Endodermal cell (in vitro differentiated cells): ENCODE measurements around the gene OCEL1. TPM values are rescaled to one million over a fixed set of nuclear protein-coding genes. Genes with fewer than 3 reads are reported as not detected.

ENCODE experiments used
- DNase-seq: peaks from one replicate; pipeline ENCODE4 v3.0.0-alpha.2; 2017
- H3K27ac ChIP-seq: 2 replicates; pipeline ENCODE4 v1.5.1; 2013; ENCODE audit warnings: mild to moderate bottlenecking, low read depth, low read length, moderate library complexity
- H3K27me3 ChIP-seq: 2 replicates; pipeline ENCODE4 v1.6.1; 2013; ENCODE audit warnings: mild to moderate bottlenecking, low read length, moderate library complexity; ENCODE audit not compliant: insufficient read depth, control insufficient read depth, poor library complexity, severe bottlenecking
- H3K36me3 ChIP-seq: 2 replicates; pipeline ENCODE4 v1.7.0; 2013; ENCODE audit warnings: mild to moderate bottlenecking, low read length, moderate library complexity; ENCODE audit not compliant: control insufficient read depth, insufficient read depth
- H3K4me1 ChIP-seq: one replicate; pipeline ENCODE4 v1.7.0; 2013; ENCODE audit warnings: low read length; ENCODE audit not compliant: control insufficient read depth, insufficient read depth
- H3K4me3 ChIP-seq: 2 replicates; pipeline ENCODE4 v1.5.1; 2013; ENCODE audit warnings: mild to moderate bottlenecking, low read length, moderate library complexity
- H3K9ac ChIP-seq: 2 replicates; pipeline ENCODE4 v1.6.1; 2013; ENCODE audit warnings: mild to moderate bottlenecking, low read length, moderate library complexity; ENCODE audit not compliant: poor library complexity, severe bottlenecking; ENCODE audit errors: extremely low read depth
- H3K9me3 ChIP-seq: 2 replicates; pipeline ENCODE4 v1.6.1; 2013; ENCODE audit warnings: mild to moderate bottlenecking, low read length, moderate library complexity; ENCODE audit not compliant: control insufficient read depth
- H3K27ac Mint-ChIP-seq: 2 replicates; pipeline ENCODE4 v1.8.0; 2020; ENCODE audit warnings: mixed read lengths
- H3K27me3 Mint-ChIP-seq: 2 replicates; pipeline ENCODE4 v1.8.0; 2021; ENCODE audit warnings: mild to moderate bottlenecking, mixed read lengths; ENCODE audit not compliant: insufficient read depth
- H3K36me3 Mint-ChIP-seq: 2 replicates; pipeline ENCODE4 v1.8.0; 2020; ENCODE audit warnings: low read depth, mixed read lengths
- H3K4me1 Mint-ChIP-seq: 2 replicates; pipeline ENCODE4 v1.8.0; 2020; ENCODE audit warnings: mixed read lengths
- H3K4me3 Mint-ChIP-seq: 2 replicates; pipeline ENCODE4 v1.8.0; 2020; ENCODE audit warnings: mild to moderate bottlenecking, moderate library complexity, mixed read lengths
- H3K9me3 Mint-ChIP-seq: 2 replicates; pipeline ENCODE4 v1.8.0; 2020; ENCODE audit warnings: mild to moderate bottlenecking, mixed read lengths
- CTCF ChIP-seq: fragments of 200-600 bp; sonication (generic); conservative IDR thresholded peaks from 2 replicates; pipeline ENCODE4 v1.5.0; 2021; ENCODE audit warnings: antibody characterized with exemption, mild to moderate bottlenecking
- WGBS, 2 experiments: methylation state at CpG; one replicate each; pipeline versions ENCODE4 v1.1.5 to v1.1.7; 2013; ENCODE audit warnings: missing lambda C conversion rate in 2 of 2, mixed read lengths in 1 of 2; ENCODE audit not compliant: insufficient coverage in 1 of 2, insufficient read length in 1 of 2; 5-methylcytosine and 5-hydroxymethylcytosine counted together
- total RNA-seq, 2 donors: library from RNA; stranded (reverse); fragmentation: NEBNext Ultra II Directional in 1 of 2; extraction: Animal tissue kit (Norgen Biotek cat#: 25700) in 1 of 2; gene quantifications; 2 replicates in 1 of 2; 3 replicates in 1 of 2; pipeline ENCODE4 v1.2.1, GENCODE V29; 2021

OCEL1 gene
- total RNA-seq, 2 donors from 2014 or later: 23.1 to 29.1 TPM

- no peak overlapping the region for H3K27ac ChIP-seq
- no peak overlapping the region for H3K9ac ChIP-seq
- H3K4me3 Mint-ChIP-seq: no peak overlapping the region
- no peaks in the 10 kb centered on the region for H3K9me3 ChIP-seq
- DNase-seq: no peak
- H3K36me3 ChIP-seq: peaks cover 51% of the 10 kb centered on the region
- 96% methylated on average over 11 to 13 of the region's 13 CpGs for WGBS, 2 experiments
- H3K36me3 Mint-ChIP-seq: peaks cover 29% of the 10 kb centered on the region
- H3K4me1 ChIP-seq: peaks cover 4% of the 10 kb centered on the region
- TF ChIP-seq CTCF: no peak
- no peaks in the 10 kb centered on the region for H3K9me3 Mint-ChIP-seq
- no peak overlapping the region for H3K27ac Mint-ChIP-seq
- no peaks in the 10 kb centered on the region for H3K27me3 ChIP-seq
- H3K4me1 Mint-ChIP-seq: peaks cover 15% of the 10 kb centered on the region
- H3K27me3 Mint-ChIP-seq: no peaks in the 10 kb centered on the region
- H3K4me3 ChIP-seq: no peak overlapping the region
Observed at GRCh38 chr19:17237747-17238706, 12.0 kb downstream of the OCEL1 start.

- DNase-seq: peak; percentile 40
- Histone ChIP-seq H3K9ac (no peak overlapping the region), H3K9me3 (no peaks in the 10 kb centered on the region), H3K27ac (no peak overlapping the region), H3K4me1 (peaks cover 4% of the 10 kb centered on the region), H3K4me3 (no peak overlapping the region), H3K27me3 (no peaks in the 10 kb centered on the region), H3K36me3 (peaks cover 30% of the 10 kb centered on the region)
- peaks cover 18% of the 10 kb centered on the region for H3K36me3 Mint-ChIP-seq
- TF ChIP-seq CTCF: no peak
- H3K9me3 Mint-ChIP-seq: no peaks in the 10 kb centered on the region
- 88 to 93% methylated on average over 13 to 24 of the region's 24 CpGs for WGBS, 2 experiments
- H3K4me3 Mint-ChIP-seq: no peak overlapping the region
- peaks cover 20% of the 10 kb centered on the region for H3K4me1 Mint-ChIP-seq
- H3K27me3 Mint-ChIP-seq: no peaks in the 10 kb centered on the region
- H3K27ac Mint-ChIP-seq: no peak overlapping the region
Observed at GRCh38 chr19:17240062-17240752, 14.2 kb downstream of the OCEL1 start.

GRCh38 chr19:17240826-17241399 lies 14.9 kb downstream of the OCEL1 start:
- Histone ChIP-seq H3K4me1 (peaks cover 4% of the 10 kb centered on the region), H3K27ac (no peak overlapping the region), H3K9me3 (no peaks in the 10 kb centered on the region), H3K9ac (no peak overlapping the region), H3K4me3 (no peak overlapping the region), H3K27me3 (no peaks in the 10 kb centered on the region), H3K36me3 (peaks cover 29% of the 10 kb centered on the region)
- H3K36me3 Mint-ChIP-seq: peaks cover 18% of the 10 kb centered on the region
- H3K9me3 Mint-ChIP-seq: no peaks in the 10 kb centered on the region
- H3K27ac Mint-ChIP-seq: peak overlapping the region; percentile 68
- 94 to 100% methylated on average over 2 to 6 of the region's 6 CpGs for WGBS, 2 experiments
- no peak for DNase-seq
- peaks cover 20% of the 10 kb centered on the region for H3K4me1 Mint-ChIP-seq
- no peak overlapping the region for H3K4me3 Mint-ChIP-seq
- TF ChIP-seq CTCF: no peak
- H3K27me3 Mint-ChIP-seq: no peaks in the 10 kb centered on the region
